ENCODE results near the gene MAB21L3.

GRCh38 chr1:116111524-116112021 is 374 bp downstream of the MAB21L3 start:
- TF ChIP-seq POLR2A (IDR thresholded peaks at IDR 0.05; ENCODE audit: low read depth, low read length) = no peak
- no peak for TF ChIP-seq CTCF (IDR thresholded peaks at IDR 0.05; ENCODE audit: extremely low read depth in 1 of 2, insufficient read depth in 1 of 2, low read depth in 1 of 2, low read length in 2 of 2)
- TF ChIP-seq MAX (IDR thresholded peaks at IDR 0.05; ENCODE audit: insufficient read depth, insufficient read length) = no peak
- TF ChIP-seq JUN (IDR thresholded peaks at IDR 0.05; ENCODE audit: borderline replicate concordance, insufficient read depth, insufficient read length, low read depth) = no peak

All from endothelial cell of umbilical vein (primary cell).